GM23248 (cell line): Measurements from ENCODE around the gene IL19. TPM values are rescaled to one million over a fixed set of nuclear protein-coding genes. Genes with fewer than 3 reads are reported as not detected.

Source experiments
- DNase-seq: peaks from one replicate; pipeline ENCODE4 v3.0.0-alpha.2; 2015
- H2AFZ ChIP-seq: fragments of 200-600 bp; sonication (generic); 2 replicates; pipeline ENCODE4 v1.6.1; 2016; ENCODE audit warnings: antibody characterized with exemption
- H3F3A ChIP-seq: fragments of 200-600 bp; sonication (generic); 2 replicates; pipeline ENCODE4 v1.6.1; 2016; ENCODE audit warnings: mild to moderate bottlenecking, antibody characterized with exemption, mixed run types; ENCODE audit not compliant: insufficient read depth
- H3K27ac ChIP-seq: fragments of 200-600 bp; sonication (generic); 2 replicates; pipeline ENCODE4 v1.5.1; 2016; ENCODE audit warnings: mild to moderate bottlenecking
- H3K27me3 ChIP-seq: fragments of 200-600 bp; sonication (generic); replicated peaks from 2 replicates; pipeline ENCODE4 v1.6.1; 2016; ENCODE audit warnings: mild to moderate bottlenecking; ENCODE audit not compliant: insufficient read depth
- H3K36me3 ChIP-seq: fragments of 200-600 bp; sonication (generic); 2 replicates; pipeline ENCODE4 v1.6.1; 2016; ENCODE audit warnings: low read depth, mild to moderate bottlenecking
- H3K4me1 ChIP-seq: fragments of 200-600 bp; sonication (generic); 2 replicates; pipeline ENCODE4 v1.6.1; 2016; ENCODE audit warnings: mild to moderate bottlenecking; ENCODE audit not compliant: insufficient read depth
- H3K4me2 ChIP-seq: fragments of 200-600 bp; sonication (generic); one replicate; pipeline ENCODE4 v1.6.1; 2016; ENCODE audit warnings: mild to moderate bottlenecking; ENCODE audit not compliant: unreplicated experiment
- H3K4me3 ChIP-seq: fragments of 200-600 bp; sonication (generic); 2 replicates; pipeline ENCODE4 v1.5.1; 2016; ENCODE audit warnings: mild to moderate bottlenecking
- H3K79me2 ChIP-seq: fragments of 200-600 bp; sonication (generic); 2 replicates; pipeline ENCODE4 v1.6.1; 2016; ENCODE audit warnings: mild to moderate bottlenecking; ENCODE audit not compliant: insufficient read depth
- H3K9ac ChIP-seq: fragments of 200-600 bp; sonication (generic); 2 replicates; pipeline ENCODE4 v1.6.1; 2016; ENCODE audit warnings: mild to moderate bottlenecking
- H3K9me2 ChIP-seq: fragments of 200-600 bp; sonication (generic); 2 replicates; pipeline ENCODE4 v1.6.1; 2016; ENCODE audit warnings: mixed run types, mild to moderate bottlenecking, moderate library complexity; ENCODE audit not compliant: insufficient read depth
- H3K9me3 ChIP-seq: fragments of 200-600 bp; sonication (generic); one replicate; pipeline ENCODE4 v1.6.1; 2017; ENCODE audit warnings: low read depth
- H4K20me1 ChIP-seq: fragments of 200-600 bp; sonication (generic); 2 replicates; pipeline ENCODE4 v1.6.0; 2016; ENCODE audit not compliant: insufficient read depth
- EZH2 ChIP-seq: fragments of 200-600 bp; sonication (generic); IDR thresholded peaks from 2 replicates; pipeline ENCODE4 v1.6.1; 2018; ENCODE audit warnings: antibody characterized with exemption, mild to moderate bottlenecking; ENCODE audit not compliant: insufficient read depth, poor library complexity, severe bottlenecking
- EZH2phosphoT487 ChIP-seq: fragments of 200-600 bp; sonication (generic); IDR thresholded peaks from 2 replicates; pipeline ENCODE4 v1.6.1; 2018; ENCODE audit warnings: antibody characterized with exemption, moderate library complexity, mild to moderate bottlenecking, low read depth; ENCODE audit not compliant: insufficient read depth
- WGBS, 2 experiments: methylation state at CpG; one replicate each; pipeline ENCODE4 v1.1.6; 2015 to 2017; ENCODE audit warnings: low lambda C conversion rate in 2 of 2, low coverage in 1 of 2; ENCODE audit errors: missing lambda C conversion rate in 2 of 2; 5-methylcytosine and 5-hydroxymethylcytosine counted together
- in situ Hi-C: fragments of 300-500 bp; cut with MboI; formaldehyde crosslinking; loops from 2 replicates; pipeline ENCODE4 v1.15.0; 2020
- polyA plus RNA-seq: library from polyadenylated mRNA; unstranded; fragments of >200 nt; fragmentation: Nextera tagmentation; extraction: Ambion mirVana; gene quantifications from 2 replicates; pipeline ENCODE4 v1.2.1, GENCODE V29; 2016
- total RNA-seq: library from RNA; depleted of rRNA; stranded (reverse); fragments of >200 nt; shearing (Covaris generic); gene quantifications from 2 replicates; pipeline ENCODE4 v1.2.3, GENCODE V29; 2014

Gene IL19
- total and polyA plus RNA-seq, 2 experiments from 2014 or later, result not detected

- Histone ChIP-seq H3K79me2 (no peaks in the 10 kb centered on the region), H3K9me2 (no peaks in the 10 kb centered on the region), H2AFZ (no peak overlapping the region), H3F3A (no peaks in the 10 kb centered on the region), H3K27me3 (no peaks in the 10 kb centered on the region; the same call in none of the 2 replicates), H3K4me2 (no peak overlapping the region), H3K9ac (no peak overlapping the region), H3K4me3 (no peak overlapping the region), H3K27ac (no peak overlapping the region), H3K36me3 (no peaks in the 10 kb centered on the region), H3K4me1 (no peaks in the 10 kb centered on the region), H3K9me3 (no peaks in the 10 kb centered on the region), H4K20me1 (no peaks in the 10 kb centered on the region)
- in situ Hi-C loops, result no loop called here
- 91 to 92% methylated on average over 2 of the region's 2 CpGs for WGBS, 2 experiments
- no peak for DNase-seq
- no peak for TF ChIP-seq EZH2
- no peak for TF ChIP-seq EZH2phosphoT487
These were observed 62.6 kb downstream of the IL19 start for GRCh38 chr1:206833106-206833680.

- H3K27ac ChIP-seq, result no peak overlapping the region
- H3K4me3 ChIP-seq, result no peak overlapping the region
- H3F3A ChIP-seq, result no peaks in the 10 kb centered on the region
- H3K9ac ChIP-seq, result no peak overlapping the region
- no peak for DNase-seq
- no peak overlapping the region for H3K4me2 ChIP-seq
- no peak overlapping the region for H2AFZ ChIP-seq
- no peaks in the 10 kb centered on the region for H3K9me2 ChIP-seq
- H3K9me3 ChIP-seq, result no peaks in the 10 kb centered on the region
- WGBS, 2 experiments, result 23 to 39% methylated on average over 2 of the region's 2 CpGs
- TF ChIP-seq EZH2phosphoT487 (no peak), EZH2 (no peak)
- H3K27me3 ChIP-seq, result no peaks in the 10 kb centered on the region; the same call in none of the 2 replicates
- no peaks in the 10 kb centered on the region for H4K20me1 ChIP-seq
- no peaks in the 10 kb centered on the region for H3K4me1 ChIP-seq
- H3K36me3 ChIP-seq, result no peaks in the 10 kb centered on the region
- no peaks in the 10 kb centered on the region for H3K79me2 ChIP-seq
- in situ Hi-C loops, result no loop called here
These were observed 63.2 kb downstream of the IL19 start for GRCh38 chr1:206833801-206834200.

- Histone ChIP-seq H2AFZ (no peak overlapping the region), H3K9me3 (no peaks in the 10 kb centered on the region), H3K4me2 (no peak overlapping the region), H3K4me3 (no peak overlapping the region), H3K9me2 (no peaks in the 10 kb centered on the region), H3K4me1 (no peaks in the 10 kb centered on the region), H3K9ac (no peak overlapping the region), H3K79me2 (no peaks in the 10 kb centered on the region), H3F3A (no peaks in the 10 kb centered on the region), H3K27ac (no peak overlapping the region), H4K20me1 (no peaks in the 10 kb centered on the region), H3K27me3 (no peaks in the 10 kb centered on the region; the same call in none of the 2 replicates), H3K36me3 (no peaks in the 10 kb centered on the region)
- WGBS, 2 experiments, result 76 to 81% methylated on average over 6 of the region's 6 CpGs
- no peak for DNase-seq
- in situ Hi-C loops, result no loop called here
- TF ChIP-seq EZH2phosphoT487 (no peak), EZH2 (no peak)
These were observed 63.6 kb downstream of the IL19 start for GRCh38 chr1:206834217-206834616.

DNA sequence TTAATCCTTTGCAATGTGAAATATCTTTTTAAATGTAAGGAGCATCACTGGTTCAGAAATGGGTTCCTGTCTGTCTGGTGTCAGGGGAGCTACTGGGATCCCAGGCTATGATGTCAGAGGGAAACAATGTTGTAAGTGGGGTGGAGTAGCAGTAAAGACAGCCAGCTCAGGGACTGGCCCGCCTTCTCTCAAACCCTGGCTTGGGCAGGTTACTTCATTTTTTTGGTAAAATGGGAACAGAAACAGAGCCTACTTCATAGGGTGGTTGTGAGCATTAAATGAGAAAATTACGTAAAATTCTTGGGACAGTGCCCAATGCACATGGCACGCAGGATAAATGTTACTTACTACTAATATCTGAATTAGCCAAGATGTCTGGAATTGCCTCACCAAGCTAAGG lies 64.1 kb downstream of the IL19 start:
- peak; percentile 51 for DNase-seq

GRCh38 chr1:206835186-206835585 lies 64.6 kb downstream of the IL19 start:
- WGBS, 2 experiments, result 14% methylated on average over 3 of the region's 3 CpGs

More for the DNA sequence above, 64.1 kb downstream of the IL19 start:
- Histone ChIP-seq H3K4me3 (no peak overlapping the region), H3K4me1 (no peaks in the 10 kb centered on the region), H3F3A (no peaks in the 10 kb centered on the region), H3K4me2 (no peak overlapping the region), H3K79me2 (no peaks in the 10 kb centered on the region), H3K36me3 (no peaks in the 10 kb centered on the region), H3K9me3 (no peaks in the 10 kb centered on the region), H4K20me1 (no peaks in the 10 kb centered on the region), H3K9me2 (no peaks in the 10 kb centered on the region), H3K27me3 (no peaks in the 10 kb centered on the region; the same call in none of the 2 replicates), H2AFZ (no peak overlapping the region), H3K9ac (no peak overlapping the region), H3K27ac (no peak overlapping the region)
- TF ChIP-seq EZH2 (no peak), EZH2phosphoT487 (no peak)
- in situ Hi-C loops, result no loop called here
- WGBS, 2 experiments, result 45 to 46% methylated on average over 3 of the region's 3 CpGs

More at GRCh38 chr1:206835186-206835585, 64.6 kb downstream of the IL19 start:
- no peak overlapping the region for H3K4me2 ChIP-seq
- H3K27ac ChIP-seq, result no peak overlapping the region
- H3K79me2 ChIP-seq, result no peaks in the 10 kb centered on the region
- H3F3A ChIP-seq, result no peaks in the 10 kb centered on the region
- no peaks in the 10 kb centered on the region for H3K9me3 ChIP-seq
- H3K4me3 ChIP-seq, result no peak overlapping the region
- in situ Hi-C loops, result no loop called here
- H3K9me2 ChIP-seq, result no peaks in the 10 kb centered on the region
- H3K4me1 ChIP-seq, result no peaks in the 10 kb centered on the region
- H4K20me1 ChIP-seq, result no peaks in the 10 kb centered on the region
- no peak for DNase-seq
- TF ChIP-seq EZH2 (no peak), EZH2phosphoT487 (no peak)
- no peak overlapping the region for H2AFZ ChIP-seq
- H3K36me3 ChIP-seq, result no peaks in the 10 kb centered on the region
- H3K9ac ChIP-seq, result no peak overlapping the region
- H3K27me3 ChIP-seq, result no peaks in the 10 kb centered on the region; the same call in none of the 2 replicates
